Osteoblast (primary cell): ENCODE results near the gene SERTAD3. TPM values are rescaled to one million over a fixed set of nuclear protein-coding genes. Genes with fewer than 3 reads are reported as not detected.

Experiments
- DNase-seq: peaks from one replicate; pipeline ENCODE4 v3.0.0; 2011; ENCODE audit warnings: low spot score, mixed read lengths; ENCODE audit not compliant: insufficient read length; ENCODE audit errors: missing footprints
- H2AFZ ChIP-seq: 2 replicates; pipeline ENCODE4 v1.6.0; 2011; ENCODE audit warnings: mild to moderate bottlenecking, low read length
- H3K27ac ChIP-seq: 2 replicates; pipeline ENCODE4 v1.5.1; 2011; ENCODE audit warnings: mild to moderate bottlenecking, low read depth, low read length, moderate library complexity
- H3K27me3 ChIP-seq: 2 replicates; pipeline ENCODE4 v1.6.0; 2012; ENCODE audit warnings: mild to moderate bottlenecking, control low read depth, inconsistent platforms, low read length, moderate library complexity; ENCODE audit not compliant: insufficient read depth
- H3K36me3 ChIP-seq: 2 replicates; pipeline ENCODE4 v1.5.1; 2011; ENCODE audit warnings: mild to moderate bottlenecking, low read length, control low read depth, moderate library complexity; ENCODE audit not compliant: insufficient read depth
- H3K4me1 ChIP-seq: 2 replicates; pipeline ENCODE4 v1.5.1; 2011; ENCODE audit warnings: mild to moderate bottlenecking, low read length, control low read depth, moderate library complexity; ENCODE audit not compliant: insufficient read depth
- H3K4me2 ChIP-seq: 2 replicates; pipeline ENCODE4 v1.6.0; 2011; ENCODE audit warnings: mild to moderate bottlenecking, low read length; ENCODE audit not compliant: insufficient read depth
- H3K4me3 ChIP-seq: fragments of 200-600 bp; sonication (generic); 3 replicates; pipeline ENCODE4 v1.5.1; 2012; ENCODE audit warnings: mild to moderate bottlenecking, low read length, inconsistent platforms; ENCODE audit not compliant: insufficient read depth
- H3K79me2 ChIP-seq: 2 replicates; pipeline ENCODE4 v1.6.0; 2012; ENCODE audit warnings: mild to moderate bottlenecking, low read length, control low read depth, inconsistent platforms; ENCODE audit not compliant: insufficient read depth
- H3K9me3 ChIP-seq: 2 replicates; pipeline ENCODE4 v1.5.1; 2011; ENCODE audit warnings: low read depth, low read length, control low read depth
- H4K20me1 ChIP-seq: 2 replicates; pipeline ENCODE4 v1.6.0; 2012; ENCODE audit warnings: mild to moderate bottlenecking, low read length, control low read depth; ENCODE audit not compliant: insufficient read depth
- total RNA-seq: library from RNA; depleted of rRNA; stranded (reverse); fragments of >200 nt; gene quantifications from 2 replicates; pipeline ENCODE4 v1.2.3, GENCODE V29; 2012
- TF ChIP-seq, protein P1 (sequence below): IDR thresholded peaks from 2 replicates; pipeline ENCODE4 v1.5.1; 2011; ENCODE audit warnings: mild to moderate bottlenecking, low read depth, low read length, moderate library complexity; ENCODE audit errors: extremely low read depth

SERTAD3 gene
- total RNA-seq, 1 donor: 23.5 TPM

DNA sequence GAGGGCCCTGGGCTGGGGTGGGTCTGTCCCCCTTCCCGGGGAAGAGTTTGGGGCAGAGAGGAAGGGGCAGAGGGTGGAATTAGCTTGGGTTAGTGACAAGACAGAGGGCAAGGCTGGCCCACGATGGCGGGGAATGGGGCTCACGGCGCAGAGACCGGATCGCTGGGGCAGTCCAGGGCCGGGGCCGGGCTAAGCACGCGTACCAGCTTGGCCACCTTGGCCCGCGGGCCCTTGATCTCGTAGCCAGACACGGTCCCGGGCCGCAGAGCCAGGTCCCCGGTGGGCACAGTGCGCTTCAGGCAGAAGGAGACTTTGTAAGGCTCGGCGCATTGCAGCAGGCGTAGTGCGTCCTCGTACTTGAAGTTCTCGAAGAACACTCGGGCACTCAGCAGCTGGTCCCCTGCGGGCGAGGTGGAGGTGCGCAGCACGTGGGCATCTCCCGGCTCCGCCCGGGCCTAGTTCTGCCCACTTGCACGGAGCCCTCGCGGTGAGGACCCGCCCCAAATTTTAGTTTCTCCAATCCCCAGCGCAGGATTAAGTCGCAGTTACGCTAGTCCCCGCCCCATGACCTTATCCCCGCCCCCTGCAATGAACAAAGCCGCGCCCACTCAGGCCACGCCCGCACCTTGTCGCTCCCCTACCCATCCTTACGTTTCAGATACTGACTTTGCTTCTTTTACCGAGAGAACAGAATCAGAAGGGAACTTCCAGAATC, 45.6 kb downstream of the SERTAD3 start:
- H3K4me2 ChIP-seq: no peak overlapping the region
- no peaks in the 10 kb centered on the region for H3K36me3 ChIP-seq
- TF ChIP-seq, protein P1, sequence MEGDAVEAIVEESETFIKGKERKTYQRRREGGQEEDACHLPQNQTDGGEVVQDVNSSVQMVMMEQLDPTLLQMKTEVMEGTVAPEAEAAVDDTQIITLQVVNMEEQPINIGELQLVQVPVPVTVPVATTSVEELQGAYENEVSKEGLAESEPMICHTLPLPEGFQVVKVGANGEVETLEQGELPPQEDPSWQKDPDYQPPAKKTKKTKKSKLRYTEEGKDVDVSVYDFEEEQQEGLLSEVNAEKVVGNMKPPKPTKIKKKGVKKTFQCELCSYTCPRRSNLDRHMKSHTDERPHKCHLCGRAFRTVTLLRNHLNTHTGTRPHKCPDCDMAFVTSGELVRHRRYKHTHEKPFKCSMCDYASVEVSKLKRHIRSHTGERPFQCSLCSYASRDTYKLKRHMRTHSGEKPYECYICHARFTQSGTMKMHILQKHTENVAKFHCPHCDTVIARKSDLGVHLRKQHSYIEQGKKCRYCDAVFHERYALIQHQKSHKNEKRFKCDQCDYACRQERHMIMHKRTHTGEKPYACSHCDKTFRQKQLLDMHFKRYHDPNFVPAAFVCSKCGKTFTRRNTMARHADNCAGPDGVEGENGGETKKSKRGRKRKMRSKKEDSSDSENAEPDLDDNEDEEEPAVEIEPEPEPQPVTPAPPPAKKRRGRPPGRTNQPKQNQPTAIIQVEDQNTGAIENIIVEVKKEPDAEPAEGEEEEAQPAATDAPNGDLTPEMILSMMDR: no peak
- no peaks in the 10 kb centered on the region for H3K27me3 ChIP-seq
- H3K4me3 ChIP-seq: no peak overlapping the region
- peaks cover 5% of the 10 kb centered on the region for H3K4me1 ChIP-seq
- H3K27ac ChIP-seq: no peak overlapping the region
- DNase-seq: peak; percentile 47
- H3K9me3 ChIP-seq: no peaks in the 10 kb centered on the region
- no peaks in the 10 kb centered on the region for H4K20me1 ChIP-seq
- no peaks in the 10 kb centered on the region for H3K79me2 ChIP-seq
- no peak overlapping the region for H2AFZ ChIP-seq

DNA sequence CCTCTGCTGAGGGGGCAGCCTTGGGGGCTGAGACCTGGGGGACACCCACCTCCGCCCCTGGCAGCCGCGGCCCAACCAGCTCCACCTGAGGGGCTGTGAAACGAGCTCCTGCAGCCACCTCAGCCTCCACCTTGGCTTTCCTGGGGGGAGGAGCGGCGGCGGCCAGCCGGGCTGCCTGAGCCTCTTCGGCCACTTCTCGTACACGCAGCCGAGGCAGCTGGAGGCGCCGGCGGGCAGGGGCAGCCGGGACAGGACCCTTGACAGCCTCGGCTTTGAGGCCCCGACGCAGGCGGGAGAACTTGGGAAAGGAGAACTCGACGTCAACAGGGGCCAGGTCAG, 46.6 kb downstream of the SERTAD3 start:
- no peak overlapping the region for H3K4me2 ChIP-seq
- H2AFZ ChIP-seq: no peak overlapping the region
- no peaks in the 10 kb centered on the region for H3K79me2 ChIP-seq
- TF ChIP-seq, protein P1: no peak
- DNase-seq: no peak
- no peaks in the 10 kb centered on the region for H4K20me1 ChIP-seq
- H3K27me3 ChIP-seq: no peaks in the 10 kb centered on the region
- no peaks in the 10 kb centered on the region for H3K4me1 ChIP-seq
- no peak overlapping the region for H3K4me3 ChIP-seq
- H3K27ac ChIP-seq: no peak overlapping the region
- H3K36me3 ChIP-seq: no peaks in the 10 kb centered on the region
- no peaks in the 10 kb centered on the region for H3K9me3 ChIP-seq

DNA sequence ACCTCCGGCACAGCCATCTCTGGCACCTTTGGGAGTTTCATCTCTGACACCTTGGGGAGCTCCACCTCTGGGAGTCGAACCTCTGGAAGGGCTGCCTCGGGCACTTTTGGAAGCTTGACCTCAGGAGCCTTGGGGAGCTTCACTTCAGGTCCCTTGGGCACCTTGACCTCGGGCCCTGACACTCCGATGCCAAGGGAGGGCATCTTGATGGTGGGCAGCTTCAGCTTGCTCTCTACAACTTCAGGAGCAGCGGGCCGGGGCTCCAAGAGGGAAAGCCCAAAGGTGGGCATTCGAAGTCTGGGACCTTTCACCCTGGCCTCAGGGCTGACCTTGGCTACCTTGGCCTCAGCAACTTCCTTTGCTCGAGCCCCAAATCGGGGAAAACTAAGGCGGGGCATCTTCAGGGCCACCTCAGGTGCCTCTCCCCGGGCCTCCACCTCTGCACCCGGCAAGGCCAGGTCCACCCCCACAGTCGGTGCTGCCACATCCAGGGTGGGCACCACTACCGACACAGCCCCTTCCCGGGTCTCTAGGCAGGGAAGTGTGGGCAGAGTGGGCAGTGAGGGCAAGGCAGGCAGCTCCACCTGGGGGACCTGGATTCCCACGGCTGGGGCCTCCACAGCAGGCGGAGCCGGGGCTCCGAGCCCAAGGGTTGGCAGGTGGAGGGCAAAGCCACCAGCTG, 47.1 kb downstream of the SERTAD3 start:
- Histone ChIP-seq H3K27ac (no peak overlapping the region), H3K27me3 (no peaks in the 10 kb centered on the region), H2AFZ (no peak overlapping the region), H3K4me1 (no peaks in the 10 kb centered on the region), H3K9me3 (no peaks in the 10 kb centered on the region), H3K4me3 (no peak overlapping the region), H3K4me2 (no peak overlapping the region), H3K79me2 (no peaks in the 10 kb centered on the region), H3K36me3 (no peaks in the 10 kb centered on the region), H4K20me1 (no peaks in the 10 kb centered on the region)
- TF ChIP-seq, protein P1: no peak
- DNase-seq: peak; percentile 71

DNA sequence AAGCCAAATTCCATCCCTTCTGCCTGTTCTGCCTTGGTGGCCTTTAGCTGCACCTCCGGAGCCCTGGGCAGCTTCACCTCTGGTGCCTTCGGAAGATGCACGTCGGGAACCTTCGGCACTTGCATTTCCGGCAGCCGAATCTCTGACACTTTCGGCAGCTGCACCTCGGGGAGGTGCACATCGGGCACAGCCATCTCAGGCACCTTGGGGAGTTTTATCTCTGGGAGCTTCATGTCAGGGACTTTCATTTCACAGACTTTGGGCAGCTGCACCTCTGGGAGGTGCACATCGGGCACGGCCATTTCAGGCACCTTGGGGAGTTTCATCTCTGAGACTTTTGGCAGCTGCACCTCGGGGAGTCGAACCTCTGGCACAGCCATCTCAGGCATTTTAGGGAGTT, 48.2 kb downstream of the SERTAD3 start:
- TF ChIP-seq, protein P1: no peak
- Histone ChIP-seq H3K9me3 (no peaks in the 10 kb centered on the region), H3K36me3 (no peaks in the 10 kb centered on the region), H3K27ac (no peak overlapping the region), H3K79me2 (no peaks in the 10 kb centered on the region), H4K20me1 (no peaks in the 10 kb centered on the region), H2AFZ (no peak overlapping the region), H3K4me2 (no peak overlapping the region), H3K27me3 (no peaks in the 10 kb centered on the region), H3K4me1 (no peaks in the 10 kb centered on the region), H3K4me3 (no peak overlapping the region)
- no peak for DNase-seq
